8988T (cell line): ENCODE data around the gene UGDH.
"Not testable (repeated sequence)": the region's sequence is repeated elsewhere in the genome, so short reads cannot be mapped to it uniquely, and the experiment has no call there.

Source experiments
- DNase-seq: peaks from one replicate; pipeline ENCODE4 v3.0.0; 2011

The UGDH gene

DNA sequence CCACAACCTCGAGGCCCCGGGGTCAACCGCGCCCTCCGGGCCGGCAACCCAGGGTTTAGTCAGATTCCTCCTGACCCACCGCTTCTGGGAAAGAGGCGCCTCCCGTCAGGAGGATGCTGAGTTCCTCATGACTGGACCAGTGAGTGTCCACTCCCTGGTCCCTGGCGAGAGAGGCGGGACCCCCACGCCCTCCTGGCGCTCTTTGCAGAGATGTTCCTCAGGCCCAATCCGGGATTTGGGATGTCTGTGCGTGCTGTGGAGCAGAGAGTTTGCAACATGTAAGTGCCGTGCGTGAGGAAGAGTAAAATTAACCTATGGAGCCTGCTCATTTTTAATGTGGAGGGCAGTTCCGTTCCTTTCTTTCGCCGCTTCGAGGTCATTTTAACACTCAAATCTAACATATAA lies 824 bp upstream of the UGDH start:
- DNase-seq: no peak

DNA sequence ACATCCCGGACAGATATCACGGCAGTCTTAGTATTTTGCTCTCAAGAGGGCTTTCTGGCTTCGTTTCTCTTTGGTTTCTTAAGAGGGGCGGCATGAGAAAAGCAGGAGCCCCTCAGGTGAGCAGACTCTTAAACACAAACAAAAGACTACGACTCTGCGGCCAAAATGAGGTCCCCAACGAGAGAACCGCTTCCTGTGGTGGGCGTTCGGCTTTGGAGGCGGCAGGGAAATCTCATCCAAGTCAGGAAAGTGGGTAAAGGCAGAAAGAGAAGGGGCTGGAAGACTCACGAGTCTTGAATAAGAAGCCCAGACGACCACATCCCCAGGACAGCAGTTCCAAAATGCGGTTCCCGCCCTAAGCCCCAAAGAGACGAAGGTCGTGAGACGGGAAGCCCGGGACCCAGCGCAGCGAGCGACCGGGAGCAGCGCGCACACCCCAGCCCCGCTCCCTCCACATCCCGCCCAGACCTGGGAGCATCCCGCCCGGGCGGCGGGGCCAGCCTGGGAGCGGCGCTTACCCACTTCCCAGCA lies 409 bp downstream of the UGDH start:
- DNase-seq: no peak

DNA sequence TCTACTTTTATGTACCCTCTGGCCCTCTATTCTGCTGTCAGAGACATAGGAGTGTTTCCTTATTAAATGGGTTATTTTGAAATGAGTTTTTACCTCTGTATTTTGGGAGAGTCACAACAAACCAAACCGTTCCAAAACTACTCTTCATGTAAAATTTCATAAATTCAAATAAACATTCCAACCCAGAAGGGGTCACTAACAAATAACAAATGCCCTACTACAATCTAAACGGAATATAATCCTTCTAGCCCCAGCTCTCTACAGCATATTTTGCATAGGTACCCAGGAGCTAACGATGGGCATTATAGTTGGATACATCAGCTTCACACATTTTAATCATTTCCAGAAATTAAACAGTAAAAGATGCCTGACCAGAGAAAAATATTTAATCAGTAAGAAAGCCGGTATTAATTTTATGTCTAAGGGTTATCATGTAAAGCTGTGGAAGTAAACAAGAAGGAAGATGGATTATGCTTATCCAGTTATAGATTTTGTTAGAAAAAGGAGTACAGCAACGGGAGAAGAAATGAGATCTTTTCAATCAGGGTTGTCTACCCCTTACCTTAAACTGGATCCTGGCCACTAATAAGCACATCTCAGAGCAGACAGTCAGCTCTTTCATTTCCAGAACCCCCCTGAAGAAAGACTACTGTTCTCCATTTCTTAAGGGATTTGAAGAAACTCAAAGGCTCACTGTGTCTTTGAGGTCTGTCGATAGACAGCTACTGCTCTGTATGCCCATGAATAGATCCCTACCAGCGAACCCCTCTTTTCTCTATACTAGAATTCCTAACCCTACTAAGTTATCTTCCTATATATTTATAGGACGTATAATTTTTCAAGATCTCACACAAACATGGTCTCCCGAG lies 1.2 kb downstream of the UGDH start:
- DNase-seq: no peak

DNA sequence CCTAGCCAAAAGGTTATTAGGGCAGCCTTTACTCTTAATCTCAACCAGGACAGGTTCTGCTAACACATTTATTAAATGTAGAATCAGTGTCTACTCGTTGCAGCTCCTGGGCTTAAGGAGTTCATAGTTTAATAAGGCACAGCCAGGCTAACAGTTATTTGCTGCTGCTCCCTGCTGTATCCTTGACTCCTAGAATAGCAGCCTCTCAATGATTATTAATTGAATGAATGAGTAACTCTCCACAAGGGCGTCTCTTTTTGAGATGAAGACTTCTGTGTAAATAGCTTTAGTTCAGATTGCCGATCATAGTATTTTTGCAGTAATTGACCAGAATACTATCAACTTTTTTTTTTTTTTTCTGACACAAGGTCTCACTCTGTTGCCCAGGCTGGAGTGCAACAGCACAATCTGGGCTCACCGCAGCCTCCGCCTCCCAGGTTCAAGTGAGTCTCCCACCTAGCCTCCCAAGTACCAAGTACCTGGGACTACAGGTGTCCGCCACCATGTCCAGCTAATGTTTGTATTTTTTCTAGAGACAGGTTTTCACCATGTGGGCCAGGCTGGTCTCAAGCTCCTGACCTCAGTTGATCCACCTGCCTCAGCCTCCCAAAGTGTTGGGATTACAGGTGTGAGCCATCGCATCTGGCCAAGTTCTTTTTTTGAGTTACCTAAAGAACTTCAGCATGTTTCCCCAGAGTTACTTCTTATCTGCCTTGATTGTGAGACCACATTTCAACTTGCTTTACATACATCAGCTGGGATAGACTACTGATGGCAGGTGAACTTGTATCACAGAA lies 2.9 kb downstream of the UGDH start:
- DNase-seq: no peak

DNA sequence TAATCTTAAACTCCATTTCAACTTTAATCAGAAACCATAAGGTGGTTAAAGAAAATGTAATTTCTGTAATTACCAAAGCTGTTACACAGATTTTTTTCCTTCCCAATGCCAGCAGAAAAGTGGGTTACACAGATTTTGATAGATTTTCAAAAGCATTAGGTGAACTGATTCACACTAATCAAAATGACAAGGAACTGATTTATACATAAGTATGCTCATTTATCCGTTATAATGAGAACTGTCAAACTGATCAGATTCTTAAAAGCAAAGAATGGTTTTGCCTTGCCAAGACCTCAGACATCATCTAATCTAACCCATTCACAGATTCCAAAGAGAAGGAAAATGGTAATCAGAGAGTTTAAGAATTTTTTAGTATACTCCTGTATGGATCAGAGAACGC lies 5.2 kb downstream of the UGDH start:
- no peak for DNase-seq

DNA sequence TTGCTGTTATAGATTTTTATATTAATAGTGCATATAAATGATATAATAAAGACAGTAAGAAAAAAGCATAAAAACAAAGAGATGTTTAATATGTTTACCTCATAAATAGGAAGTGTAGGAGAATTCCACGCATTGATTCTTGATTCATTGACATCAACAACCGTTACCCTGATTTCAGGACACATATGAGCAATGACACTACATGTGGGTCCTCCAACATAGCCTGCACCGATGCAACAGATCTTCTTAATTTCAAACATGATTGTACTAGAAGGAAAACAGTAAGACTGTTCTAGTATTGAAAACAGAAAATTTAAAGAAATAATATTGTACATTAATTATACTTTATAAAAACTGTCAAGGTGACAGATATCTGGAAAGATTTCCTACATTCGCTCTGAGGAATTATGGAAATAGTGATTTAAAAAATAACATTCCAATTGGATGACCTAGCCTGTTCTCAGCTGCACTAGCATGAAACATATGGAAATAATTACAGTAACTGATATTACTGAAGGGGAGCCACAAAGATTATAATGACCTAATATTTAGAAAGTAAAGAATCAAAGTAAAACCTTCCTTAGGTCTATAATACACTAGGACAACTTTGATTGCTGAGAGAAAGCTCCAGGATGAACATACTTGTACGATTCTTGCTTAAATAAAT lies 5.9 kb downstream of the UGDH start:
- DNase-seq: no peak

DNA sequence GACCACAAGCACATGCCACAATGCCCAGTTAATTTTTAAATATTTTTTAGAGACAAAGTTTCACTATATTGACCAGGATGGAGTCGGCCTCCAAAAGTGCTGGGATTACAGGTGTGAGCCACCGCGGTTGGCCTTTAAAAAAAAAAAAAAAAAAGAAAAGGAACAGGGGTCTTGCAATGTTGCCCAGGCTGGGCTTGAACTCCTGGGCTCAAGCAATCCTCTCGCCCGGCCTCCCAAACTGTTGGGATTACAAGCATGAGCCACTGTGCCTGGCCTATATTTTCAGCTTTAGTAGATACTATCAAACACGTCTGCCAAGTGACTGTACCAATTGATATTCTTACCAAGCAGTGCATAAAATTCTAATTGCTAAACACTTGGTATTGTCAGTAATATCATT lies 8.8 kb downstream of the UGDH start:
- DNase-seq: no peak

DNA sequence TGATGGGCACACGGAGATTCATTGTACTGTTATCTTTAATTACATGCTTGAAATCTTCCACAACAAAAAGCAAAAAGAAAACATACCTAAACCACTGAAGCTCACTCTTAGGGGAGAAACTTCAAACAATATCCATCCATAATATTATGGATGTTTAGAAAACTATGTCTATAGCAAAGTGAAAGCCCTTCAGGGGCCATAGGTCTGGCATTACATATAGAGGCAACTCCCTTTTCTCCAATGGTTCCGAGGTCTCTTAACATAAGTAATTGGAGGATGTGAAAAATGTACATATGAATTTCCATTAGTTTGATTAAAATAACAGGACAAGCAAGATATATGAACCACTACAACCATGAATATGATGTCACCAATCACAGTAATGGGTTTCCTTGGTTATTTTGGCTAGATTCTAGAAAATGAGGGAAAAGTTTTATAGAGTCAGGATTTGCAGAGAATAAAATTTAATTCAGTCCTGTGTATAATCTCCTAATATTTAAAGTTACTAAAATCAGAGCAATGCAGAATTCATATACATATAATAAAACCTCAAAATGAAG lies 10.8 kb downstream of the UGDH start:
- DNase-seq: no peak

DNA sequence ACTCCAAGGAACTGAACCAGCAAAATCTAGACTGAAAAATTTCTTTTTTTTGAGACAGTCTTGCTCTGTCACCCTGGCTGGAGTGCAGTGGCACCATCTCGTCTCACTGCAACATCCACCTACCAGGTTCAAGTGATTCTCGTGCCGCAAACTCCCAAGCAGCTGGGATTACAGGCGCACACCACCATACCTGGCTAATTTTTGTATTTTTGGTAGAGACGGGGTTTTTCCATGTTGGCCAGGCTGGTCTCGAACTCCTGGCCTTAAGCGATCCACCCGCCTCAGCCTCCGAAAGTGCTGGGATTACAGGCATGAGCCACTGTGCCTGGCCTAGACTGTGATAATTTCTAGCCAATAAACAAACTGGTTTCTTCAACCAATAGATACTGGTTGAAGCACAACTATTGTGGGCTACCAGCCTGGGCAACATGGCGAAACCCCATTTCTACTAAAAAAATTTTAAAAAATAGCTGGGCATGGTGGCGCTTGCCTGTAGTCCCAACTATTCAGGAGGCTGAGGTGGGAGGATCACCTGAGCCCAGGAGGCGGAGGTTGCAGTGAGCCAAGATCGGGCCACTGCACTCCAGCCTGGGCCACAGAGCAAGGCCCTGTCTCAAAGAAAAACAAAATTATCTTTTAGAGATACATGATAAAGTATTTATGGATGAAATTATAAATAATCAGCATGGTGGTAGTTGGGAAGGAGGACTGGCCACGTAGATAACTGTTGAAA lies 11.4 kb downstream of the UGDH start:
- DNase-seq: not testable (repeated sequence)

DNA sequence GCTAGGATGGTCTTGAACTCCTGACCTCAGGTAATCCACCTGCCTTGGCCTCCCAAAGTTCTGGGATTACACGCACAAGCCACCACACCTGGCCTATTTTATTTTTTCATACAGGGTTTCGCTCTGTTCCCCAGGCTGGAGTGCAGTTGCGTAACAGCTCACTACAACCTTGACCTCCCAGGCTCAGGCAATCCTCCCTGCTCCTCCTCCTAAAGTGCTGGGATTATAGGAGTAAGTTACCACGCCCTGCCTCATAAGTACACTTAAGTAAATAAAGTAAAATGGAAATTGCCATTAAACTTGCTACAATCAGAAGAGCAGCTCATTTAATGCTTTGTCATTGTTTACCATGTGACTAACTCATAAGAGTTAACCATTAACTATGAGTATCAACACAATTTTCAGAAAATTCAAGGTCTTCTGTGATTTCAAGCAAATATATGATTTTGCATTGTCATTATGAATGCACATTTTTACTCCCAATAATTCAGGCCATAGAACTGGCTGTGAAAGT lies 12.3 kb downstream of the UGDH start:
- DNase-seq: no peak

DNA sequence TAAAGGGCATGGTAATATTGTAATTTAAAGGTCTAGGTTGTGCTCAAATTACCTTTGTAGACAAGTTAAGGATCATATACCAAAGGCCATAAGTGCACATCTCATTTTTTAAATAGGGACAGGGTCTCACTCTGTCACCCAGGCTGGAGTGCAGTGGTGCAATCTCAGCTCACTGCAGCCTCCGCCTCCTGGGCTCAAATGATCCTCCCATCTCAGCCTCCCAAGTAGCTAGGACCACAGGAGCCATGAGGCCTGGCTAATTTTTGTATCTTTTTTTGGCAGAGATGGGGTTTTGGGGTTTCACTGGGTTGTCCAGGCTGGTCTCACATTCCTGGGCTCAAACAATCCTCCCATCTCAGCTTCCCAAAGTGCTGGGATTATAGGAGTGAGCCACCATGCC lies 13.0 kb downstream of the UGDH start:
- not testable (repeated sequence) for DNase-seq

DNA sequence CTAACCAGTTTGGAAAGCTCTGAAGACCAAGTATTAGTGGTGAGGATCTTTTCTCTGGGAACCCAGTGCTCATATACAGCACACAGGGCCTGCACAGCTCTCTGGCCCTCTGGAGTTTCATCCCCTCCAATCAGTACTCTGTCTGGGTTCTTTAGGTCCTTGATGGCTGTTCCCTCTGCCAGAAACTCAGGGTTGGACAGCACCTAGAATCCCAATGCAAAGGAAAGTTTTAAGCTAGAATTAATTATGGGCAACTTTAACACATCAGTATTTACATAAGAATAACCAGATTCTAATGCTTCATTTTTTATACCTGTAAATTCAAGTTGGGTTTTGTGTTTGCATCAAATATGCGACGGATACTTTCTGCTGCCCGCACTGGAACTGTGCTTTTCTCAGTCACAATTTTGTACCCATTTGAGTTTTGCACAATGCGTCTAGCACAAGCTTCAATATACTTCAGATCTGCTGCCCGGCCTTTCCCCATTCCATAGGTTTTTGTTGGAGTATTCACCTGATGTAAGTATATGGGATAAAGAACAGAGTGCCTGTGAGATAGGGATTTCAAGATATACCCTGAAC lies 16.8 kb downstream of the UGDH start:
- no peak for DNase-seq

DNA sequence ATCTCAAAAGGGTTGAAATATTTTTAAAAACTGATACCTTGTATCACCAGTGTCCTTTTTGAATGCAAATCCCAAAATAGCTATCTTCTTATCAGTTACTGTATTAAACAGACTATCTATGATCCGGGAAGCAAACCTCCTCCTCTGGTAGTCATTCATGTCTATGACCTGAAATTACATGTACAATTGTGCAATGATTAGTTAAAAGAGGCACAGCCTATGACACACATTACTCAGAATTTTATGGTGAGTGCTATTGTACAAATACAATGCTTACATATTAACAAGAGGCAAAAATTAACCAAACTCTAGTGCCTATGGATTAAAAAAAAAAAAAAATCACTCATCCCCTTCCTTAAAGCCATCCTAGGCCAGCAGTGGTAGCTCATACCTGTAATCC lies 21.7 kb downstream of the UGDH start:
- no peak for DNase-seq

DNA sequence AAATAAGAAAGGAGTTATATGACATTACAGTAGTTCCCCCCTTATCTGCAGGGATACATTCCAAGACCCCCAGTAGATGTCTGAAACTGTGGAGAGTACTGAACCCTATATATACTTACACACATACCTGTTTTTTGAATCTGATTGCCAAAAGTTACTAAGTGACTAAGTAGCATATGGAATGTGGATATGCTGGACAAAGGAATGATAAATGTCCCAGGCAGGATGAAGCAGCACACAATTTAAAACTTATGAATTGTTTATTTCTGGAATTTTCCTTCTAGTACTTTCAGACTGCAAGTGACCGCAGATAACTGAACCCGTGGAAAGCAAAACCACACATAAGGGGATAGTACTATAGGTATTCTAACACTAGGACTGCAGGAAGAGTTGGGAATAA lies 22.7 kb downstream of the UGDH start:
- DNase-seq: no peak

DNA sequence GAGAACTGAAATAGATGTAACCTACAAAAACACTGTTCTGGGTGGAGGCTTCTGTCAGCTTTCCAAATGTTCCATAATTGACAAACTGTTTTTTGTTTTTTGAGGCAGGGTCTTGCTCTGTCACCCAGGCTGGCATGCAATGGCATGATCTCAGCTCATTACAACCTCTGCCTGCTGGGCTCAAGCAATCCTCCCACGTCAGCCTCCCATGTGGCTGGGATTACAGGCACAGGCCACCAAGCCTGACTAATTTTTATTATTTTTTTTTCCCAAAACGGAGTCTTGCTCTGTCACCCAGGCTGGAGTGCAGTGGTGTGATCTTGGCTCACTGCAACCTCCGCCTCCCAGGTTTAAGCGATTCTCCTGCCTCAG lies 24.6 kb downstream of the UGDH start:
- not testable (repeated sequence) for DNase-seq

DNA sequence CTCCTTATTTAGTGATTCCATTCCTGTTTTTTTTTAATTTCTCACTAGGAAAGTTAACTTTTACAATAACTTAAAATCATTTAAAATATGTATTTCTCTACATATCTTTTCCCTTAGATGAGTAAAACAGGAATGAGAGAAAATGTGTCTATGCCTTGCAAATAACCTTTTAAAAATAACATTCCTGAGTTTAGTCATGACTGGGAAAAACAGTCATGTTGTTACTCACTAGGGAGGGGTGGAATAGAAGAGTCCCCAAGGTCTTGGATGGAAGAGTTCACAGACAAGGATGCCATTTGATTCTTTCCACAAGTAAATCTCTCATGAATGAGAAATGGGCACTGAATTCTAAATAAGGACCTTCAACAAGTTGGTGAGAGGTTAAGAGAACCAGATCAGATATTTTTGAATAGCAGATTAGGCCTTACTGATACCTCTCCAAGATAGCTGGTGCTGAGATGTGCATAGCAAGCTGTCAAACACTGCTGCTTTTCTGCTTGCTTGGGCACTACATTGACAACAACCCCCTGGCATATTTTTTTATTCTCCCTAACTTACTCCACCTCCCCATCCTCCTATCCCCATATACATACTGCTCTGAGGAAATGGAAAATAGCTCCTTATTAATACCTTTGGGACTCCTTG lies 25.1 kb downstream of the UGDH start:
- DNase-seq: no peak

DNA sequence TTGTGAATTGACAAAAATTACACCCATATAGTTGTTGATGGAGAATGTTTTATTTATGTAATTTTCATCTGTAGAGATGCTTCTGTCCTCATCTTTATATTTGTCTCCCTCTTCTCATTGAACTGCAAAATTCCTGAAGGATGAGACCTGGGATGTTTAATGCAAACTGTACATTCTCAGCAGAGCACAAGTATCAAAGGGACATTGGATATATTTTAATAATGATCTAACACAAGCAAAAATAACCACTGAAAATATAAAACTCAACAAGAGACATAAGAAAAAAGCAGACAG lies 28.6 kb downstream of the UGDH start:
- no peak for DNase-seq

DNA sequence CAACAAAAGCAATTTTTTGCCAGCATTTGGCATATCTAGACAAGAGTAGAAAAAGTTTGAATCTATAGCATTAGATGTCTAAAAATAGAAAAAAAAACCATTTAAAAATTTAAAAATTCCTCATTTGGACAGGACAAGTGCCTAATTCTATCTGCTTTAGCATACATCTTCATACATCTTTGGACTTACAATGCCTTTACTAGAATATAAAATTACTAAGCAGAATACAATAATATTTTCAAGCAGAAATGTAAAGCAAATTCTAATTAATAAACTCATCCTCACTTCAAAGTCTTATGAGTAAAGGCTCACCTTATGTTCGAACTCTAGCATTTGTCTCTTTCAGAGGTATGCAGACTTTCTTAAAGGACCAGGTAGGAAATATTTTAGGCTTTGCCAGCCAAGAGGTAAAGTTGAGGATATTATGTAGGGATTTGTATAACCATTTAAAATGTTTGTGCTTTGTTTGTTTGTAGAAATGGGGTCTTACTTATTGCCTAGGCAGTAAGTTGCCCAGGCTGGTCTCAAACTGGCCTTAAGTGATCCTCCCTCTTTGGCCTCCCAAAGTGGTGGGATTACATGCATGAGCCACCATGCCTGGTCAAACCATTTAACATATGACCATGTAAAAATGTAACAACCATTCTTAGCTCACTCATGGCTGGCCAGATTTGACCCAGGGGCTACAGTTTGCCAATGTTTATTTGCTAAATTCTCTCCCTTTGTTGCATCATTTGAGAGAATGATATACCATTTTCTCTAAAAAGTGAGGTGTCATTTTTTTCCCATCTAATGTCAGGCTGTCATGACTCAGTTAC lies 29.1 kb downstream of the UGDH start:
- DNase-seq: no peak

DNA sequence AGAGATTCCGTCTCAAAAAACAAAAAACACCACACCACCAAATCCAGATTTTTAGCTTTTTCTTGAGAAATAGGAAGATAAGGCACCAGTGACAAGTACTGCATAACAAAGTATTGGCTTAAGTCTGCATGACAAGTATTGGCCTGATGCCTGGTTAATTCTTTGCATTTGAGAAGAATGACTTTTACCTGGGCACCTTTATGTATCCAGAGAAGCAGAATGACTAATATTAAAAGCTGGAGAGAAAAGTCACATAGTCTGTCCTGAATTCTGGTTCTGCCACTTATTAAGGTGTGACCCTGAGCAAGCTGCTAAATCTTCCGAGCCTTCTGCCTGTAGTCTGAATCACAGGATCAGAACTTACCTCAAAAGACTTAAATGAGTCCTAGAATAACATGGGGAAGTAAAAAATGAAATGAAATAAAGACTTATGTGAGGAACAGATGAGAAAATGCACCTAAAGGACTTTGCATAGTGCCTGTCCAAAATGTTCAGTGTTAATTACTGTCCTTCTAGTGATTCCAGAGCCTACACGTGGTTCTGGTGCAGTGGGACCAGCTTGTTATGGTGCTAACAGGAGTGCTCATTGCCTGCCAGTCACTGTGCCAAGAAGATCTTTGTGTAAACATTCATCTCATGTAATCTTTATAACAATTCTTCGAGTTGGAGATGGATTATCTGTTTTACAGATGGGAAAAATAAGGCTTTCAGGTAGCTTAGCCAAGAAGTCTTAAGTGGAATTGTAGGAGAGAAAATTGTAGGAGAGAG lies 31.6 kb downstream of the UGDH start:
- no peak for DNase-seq

DNA sequence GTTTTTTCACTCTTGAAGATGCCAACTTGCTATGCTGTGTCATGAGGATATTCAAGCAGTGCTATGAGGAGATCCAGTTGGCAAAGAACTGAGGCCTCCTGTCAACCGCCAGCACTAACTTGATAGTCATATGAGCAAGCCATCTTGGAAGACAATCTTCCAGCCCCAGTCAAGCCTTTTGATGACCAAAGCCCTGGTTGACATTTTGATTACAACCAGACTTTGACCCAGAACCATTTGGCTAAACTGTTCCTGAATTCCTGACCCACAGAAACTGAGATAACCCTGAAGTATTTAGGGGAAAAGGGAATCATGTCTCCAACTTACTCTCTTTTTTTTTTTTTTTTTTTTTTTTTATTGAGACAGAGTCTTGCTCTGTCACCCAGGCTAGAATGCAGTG lies 32.9 kb downstream of the UGDH start:
- no peak for DNase-seq
